Prostate gland (tissue), 2 donors: ENCODE measurements around the gene TASOR2. TPM values are rescaled to one million over a fixed set of nuclear protein-coding genes. Genes with fewer than 3 reads are reported as not detected.

ENCODE experiments used
- DNase-seq: peaks from one replicate; pipeline ENCODE4 v3.0.0-alpha.2; 2019; ENCODE audit warnings: low spot score
- H3K27ac ChIP-seq, 2 donors: fragments of 200-600 bp; sonication (generic); 2 replicates each; pipeline ENCODE4 v1.5.1; 2017 to 2019
- H3K27me3 ChIP-seq: fragments of 200-600 bp; sonication (generic); replicated peaks from 2 replicates; pipeline ENCODE4 v1.5.1; 2019; ENCODE audit not compliant: insufficient read depth
- H3K36me3 ChIP-seq, 2 donors: fragments of 200-600 bp; sonication (generic); 1 replicate in 1 of 2; 2 replicates in 1 of 2; pipeline versions ENCODE4 v1.5.1 to v1.8.1; 2017 to 2019
- H3K4me1 ChIP-seq: fragments of 200-600 bp; sonication (generic); replicated peaks from 2 replicates; pipeline ENCODE4 v1.5.1; 2019
- H3K4me3 ChIP-seq, 2 donors: fragments of 200-600 bp; sonication (generic); 2 replicates each; pipeline ENCODE4 v1.5.1; 2017 to 2019
- H3K9me3 ChIP-seq: fragments of 200-600 bp; sonication (generic); 2 replicates; pipeline ENCODE4 v1.5.1; 2017
- CTCF ChIP-seq, 4 experiments: fragments of 200-600 bp in 2 of 4; fragments of 450-650 bp in 2 of 4; sonication (generic) in 2 of 4; IDR thresholded peaks; 1 replicate in 3 of 4; 2 replicates in 1 of 4; pipeline ENCODE4 v1.5.1; 2016 to 2019; ENCODE audit warnings: antibody characterized with exemption in 4 of 4, mild to moderate bottlenecking in 2 of 4, moderate library complexity in 2 of 4
- POLR2A ChIP-seq: fragments of 450-650 bp; IDR thresholded peaks from one replicate; pipeline ENCODE4 v1.6.1; 2016; ENCODE audit warnings: antibody characterized with exemption, mild to moderate bottlenecking
- POLR2AphosphoS5 ChIP-seq: sonication (generic); formaldehyde crosslinking; IDR thresholded peaks from one replicate; pipeline ENCODE4 v1.6.1; 2017; ENCODE audit warnings: antibody characterized with exemption
- WGBS: methylation state at CpG from one replicate; pipeline ENCODE4 v1.1.5; 2018; 5-methylcytosine and 5-hydroxymethylcytosine counted together
- intact Hi-C: fragments of 100-400 bp; cut with DNase I; formaldehyde crosslinking; loops from one replicate; pipeline ENCODE4 v1.14.2; 2022
- total RNA-seq, 2 donors: library from RNA; depleted of rRNA; stranded (reverse); fragments of >200 nt; gene quantifications; one replicate each; pipeline ENCODE4 v1.1.0, GENCODE V29; 2016

The TASOR2 gene
- 10 to 100 TPM; 55.0 to 97.9 TPM for total RNA-seq

- H3K9me3 ChIP-seq: no peaks in the 10 kb centered on the region
- peak; percentile 94 for DNase-seq
- H3K27ac ChIP-seq: peak within 1 kb of the TSS; percentile 87 to 88
- H3K4me1 ChIP-seq: peaks cover 6% of the 10 kb centered on the region
- 1% methylated on average over 54 of the region's 54 CpGs for WGBS
- no peaks in the 10 kb centered on the region for H3K27me3 ChIP-seq
- H3K4me3 ChIP-seq: peak within 1 kb of the TSS; percentile 87 to 96
- no peaks in the 10 kb centered on the region for H3K36me3 ChIP-seq
- intact Hi-C loops: loop anchor here (1.0 to 5.0 kb wide), 2 partner anchors 129 to 188 kb away; partner anchors contain the start of gene GDI2
- peak; percentile 51 for TF ChIP-seq POLR2A
- TF ChIP-seq CTCF (IDR thresholded peaks at IDR 0.05): peak in 1 of 4 experiments; percentile 23
- peak; percentile 97 for TF ChIP-seq POLR2AphosphoS5
Observed at GRCh38 chr10:5684318-5684970, at the start of gene TASOR2. Gene TASOR2 (plus strand): TSS chr10:5684838. CDS start chr10:5720643, 35,805 bp downstream.

- TF ChIP-seq POLR2AphosphoS5 (no peak), CTCF (IDR thresholded peaks at IDR 0.05) (no peak), POLR2A (no peak)
- DNase-seq: no peak
- Histone ChIP-seq H3K9me3 (no peaks in the 10 kb centered on the region), H3K27me3 (no peaks in the 10 kb centered on the region), H3K36me3 (peaks cover 0 to 6% of the 10 kb centered on the region in 2 donors), H3K4me1 (no peaks in the 10 kb centered on the region), H3K4me3 (no peak overlapping the region), H3K27ac (no peak overlapping the region)
- intact Hi-C loops: loop anchor here (10.0 kb wide), 1 partner anchor 240 kb away; no protein-coding TSS in a partner anchor
- 81% methylated on average over 7 of the region's 7 CpGs for WGBS
Observed at GRCh38 chr10:5634918-5635317, 49.7 kb upstream of the TASOR2 start.

GRCh38 chr10:5638494-5638893, 46.1 kb upstream of the TASOR2 start:
- Histone ChIP-seq H3K27me3 (no peaks in the 10 kb centered on the region), H3K9me3 (no peaks in the 10 kb centered on the region), H3K36me3 (peaks cover 0 to 11% of the 10 kb centered on the region in 2 donors), H3K4me1 (peaks cover 2% of the 10 kb centered on the region), H3K27ac (no peak overlapping the region), H3K4me3 (no peak overlapping the region)
- no peak for DNase-seq
- no peak for TF ChIP-seq POLR2A
- no peak for TF ChIP-seq POLR2AphosphoS5
- TF ChIP-seq CTCF (IDR thresholded peaks at IDR 0.05): no peak
- intact Hi-C loops: loop anchor here (10.0 kb wide), 1 partner anchor 236 kb away; no protein-coding TSS in a partner anchor
- 96% methylated on average over 10 of the region's 10 CpGs for WGBS

- no peaks in the 10 kb centered on the region for H3K9me3 ChIP-seq
- H3K4me1 ChIP-seq: peaks cover 2% of the 10 kb centered on the region
- H3K4me3 ChIP-seq: no peak overlapping the region
- intact Hi-C loops: loop anchor here (10.0 kb wide), 1 partner anchor 236 kb away; no protein-coding TSS in a partner anchor
- WGBS: 94% methylated on average over 17 of the region's 17 CpGs
- H3K36me3 ChIP-seq: peaks cover 0 to 11% of the 10 kb centered on the region in 2 donors
- TF ChIP-seq POLR2AphosphoS5: no peak
- no peak for TF ChIP-seq POLR2A
- no peak for TF ChIP-seq CTCF (IDR thresholded peaks at IDR 0.05)
- no peak overlapping the region for H3K27ac ChIP-seq
- no peak for DNase-seq
- H3K27me3 ChIP-seq: no peaks in the 10 kb centered on the region
Observed at GRCh38 chr10:5639066-5639465, 45.6 kb upstream of the TASOR2 start.

GRCh38 chr10:5640036-5640435, 44.6 kb upstream of the TASOR2 start:
- 96% methylated on average over 12 of the region's 12 CpGs for WGBS
- H3K4me1 ChIP-seq: peaks cover 2% of the 10 kb centered on the region
- intact Hi-C loops: no loop called here
- H3K4me3 ChIP-seq: no peak overlapping the region
- no peaks in the 10 kb centered on the region for H3K27me3 ChIP-seq
- peaks cover 0 to 11% of the 10 kb centered on the region in 2 donors for H3K36me3 ChIP-seq
- no peak overlapping the region for H3K27ac ChIP-seq
- TF ChIP-seq POLR2AphosphoS5 (no peak), CTCF (IDR thresholded peaks at IDR 0.05) (no peak), POLR2A (no peak)
- H3K9me3 ChIP-seq: no peaks in the 10 kb centered on the region
- DNase-seq: no peak
